HG03025 (cell line): ENCODE measurements around the gene AQP12B.

Experiments
- ATAC-seq: cut with Tn5 transposase; IDR thresholded peaks from one replicate; pipeline ENCODE4 v1.9.1; 2021; ENCODE audit warnings: mild to moderate bottlenecking, moderate library complexity; ENCODE audit not compliant: unreplicated experiment, low FRiP score

AQP12B gene

DNA sequence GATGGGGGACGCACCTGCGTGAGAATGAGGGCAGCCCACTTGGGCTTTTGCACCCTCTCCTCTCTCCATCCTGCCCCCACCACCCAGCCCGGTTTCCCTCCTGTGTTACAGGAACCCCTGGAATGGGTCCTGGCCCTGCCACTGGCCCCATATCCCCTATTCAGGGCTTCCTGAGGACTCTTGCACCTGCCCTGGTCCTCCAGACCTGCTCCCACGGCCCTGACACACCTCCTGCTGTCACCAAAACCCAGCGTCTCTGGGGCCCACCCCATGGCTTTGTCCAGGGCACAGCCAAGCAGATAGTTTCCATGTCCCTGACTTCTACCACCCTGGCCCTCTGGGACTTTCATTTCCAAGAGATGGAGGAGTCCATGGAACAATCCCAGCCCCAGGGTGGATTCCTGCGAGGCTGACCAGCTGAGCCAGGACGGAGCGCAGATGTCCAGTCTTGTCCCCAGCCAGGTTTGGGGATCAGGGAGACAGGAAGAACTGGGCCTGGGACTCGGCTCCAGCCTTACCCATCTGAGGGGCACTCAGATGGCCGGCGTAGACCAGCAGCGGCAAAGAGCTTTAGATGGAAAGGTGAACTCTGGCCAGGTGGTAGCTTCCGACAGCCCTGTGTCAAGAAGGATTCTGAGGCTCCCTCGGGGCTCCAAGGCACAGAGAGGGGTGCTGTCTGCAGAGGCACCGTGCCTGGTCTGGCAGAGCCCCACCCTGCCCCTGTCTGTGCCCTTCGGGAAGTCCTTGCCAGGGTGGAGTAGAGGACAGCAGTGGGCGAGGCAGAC lies 45.4 kb downstream of the AQP12B start:
- ATAC-seq: no peak

DNA sequence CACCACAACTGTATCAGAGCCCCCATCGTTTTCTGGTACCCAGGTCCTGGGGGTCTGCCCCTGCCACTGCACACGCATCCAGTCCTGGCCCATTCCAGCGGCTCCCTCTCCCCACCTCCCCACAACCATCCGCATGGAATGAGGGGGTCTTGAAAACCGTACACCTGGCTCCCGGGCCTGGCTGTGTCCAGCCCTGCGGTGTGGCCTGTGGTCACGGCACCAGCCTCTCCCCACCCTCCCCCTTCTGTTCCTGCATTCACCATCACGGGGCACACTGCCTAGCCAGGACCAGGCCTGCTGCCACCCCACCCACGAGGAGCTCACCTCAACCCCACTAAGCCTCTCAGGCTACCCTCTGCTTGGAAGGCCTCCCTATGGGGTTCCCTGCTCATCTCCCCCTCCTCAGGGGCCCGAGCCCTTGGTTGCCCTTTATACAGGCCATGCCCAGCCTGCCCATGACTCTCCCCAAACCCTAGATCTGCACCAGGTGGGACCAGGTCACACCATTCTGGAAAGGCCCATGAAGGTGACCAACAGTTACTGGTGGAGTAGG lies 46.0 kb downstream of the AQP12B start:
- ATAC-seq: no peak

DNA sequence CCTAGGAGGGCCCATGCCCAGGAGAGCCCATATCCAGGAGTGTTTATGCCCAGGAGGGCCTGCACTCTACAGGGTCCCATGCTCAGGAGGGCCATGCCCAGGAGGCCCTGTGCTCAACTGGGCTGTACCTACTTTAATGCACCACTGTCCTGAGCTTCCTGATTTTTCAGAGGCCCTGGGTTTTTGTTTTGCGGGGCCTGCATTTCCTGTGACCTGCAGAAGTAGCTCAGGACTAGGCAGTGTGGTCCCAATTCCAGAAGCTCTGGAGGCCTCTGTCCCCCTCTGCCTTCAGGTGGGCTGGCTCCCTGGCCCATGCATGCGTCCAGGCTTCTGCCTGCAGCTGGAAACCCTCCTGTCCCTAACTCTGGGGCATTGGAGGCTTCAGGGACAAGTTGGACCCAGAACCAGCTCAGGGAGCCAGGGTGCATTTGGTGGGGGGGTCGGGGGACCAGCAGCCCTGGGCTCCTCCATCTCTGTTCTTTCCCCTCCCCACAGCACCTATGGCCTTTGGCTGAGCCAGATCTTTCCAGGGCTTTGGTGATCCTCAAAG lies 46.6 kb downstream of the AQP12B start:
- ATAC-seq: no peak

DNA sequence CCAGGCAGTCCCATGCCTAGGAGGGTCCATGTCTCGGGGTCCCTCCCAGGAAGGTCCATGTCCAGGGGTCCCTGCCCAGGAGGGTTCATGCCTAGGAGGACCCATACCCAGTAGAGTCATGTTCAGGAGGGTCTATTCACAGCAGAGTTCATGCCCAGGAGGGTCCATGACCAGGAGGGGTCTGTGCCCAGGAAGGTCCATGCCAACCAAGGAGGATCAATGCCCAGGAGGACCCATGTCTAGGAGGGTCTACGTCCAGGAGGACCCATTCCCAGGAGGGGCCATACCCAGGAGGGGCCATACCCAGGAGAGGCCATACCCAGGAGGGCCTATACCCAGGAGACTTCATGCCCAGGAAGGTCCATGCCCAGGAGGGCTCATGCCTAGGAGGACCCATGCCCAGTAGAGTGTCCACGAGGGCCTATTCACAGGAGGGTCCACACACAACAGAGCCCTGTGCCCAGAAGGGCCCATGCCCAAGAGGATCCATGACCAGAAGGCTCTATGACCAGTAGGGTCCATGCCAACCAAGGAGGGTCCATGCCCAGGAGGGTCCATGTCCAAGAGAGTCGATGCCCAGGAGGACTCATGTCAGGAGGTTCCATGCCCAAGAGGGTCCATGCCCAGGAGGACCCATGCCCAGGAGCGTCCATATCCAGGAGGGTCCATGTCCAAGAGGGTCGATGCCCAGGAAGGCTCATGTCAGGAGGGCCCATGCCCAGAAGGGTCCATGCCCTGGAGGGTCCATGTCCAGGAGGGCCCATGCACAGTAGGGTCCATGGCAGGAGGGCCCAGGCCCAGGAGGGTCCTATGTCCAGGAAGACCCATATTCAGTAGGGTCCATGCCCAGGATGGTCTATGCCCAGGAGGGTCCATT lies 47.3 kb downstream of the AQP12B start:
- ATAC-seq: no peak

DNA sequence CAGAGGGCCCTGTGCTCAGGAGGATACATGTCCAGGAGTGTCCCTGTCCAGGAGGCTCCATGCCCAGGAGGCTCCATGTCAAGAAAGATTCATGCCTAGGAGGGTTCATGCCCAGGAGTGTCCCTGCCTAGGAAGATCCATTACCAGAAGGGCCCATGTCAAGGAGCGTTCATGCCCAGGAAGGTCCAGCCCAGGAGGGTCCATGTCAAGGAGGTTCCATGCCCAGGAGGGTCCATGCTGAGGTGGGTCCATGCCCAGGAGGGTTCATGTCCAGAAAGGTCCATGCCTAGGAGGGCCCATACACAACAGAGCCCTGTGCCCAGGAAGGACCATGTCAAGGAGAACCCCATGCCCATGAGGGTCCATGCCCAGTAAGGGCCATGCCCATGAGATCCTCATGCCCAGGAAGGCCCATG lies 50.4 kb downstream of the AQP12B start:
- ATAC-seq: no peak

DNA sequence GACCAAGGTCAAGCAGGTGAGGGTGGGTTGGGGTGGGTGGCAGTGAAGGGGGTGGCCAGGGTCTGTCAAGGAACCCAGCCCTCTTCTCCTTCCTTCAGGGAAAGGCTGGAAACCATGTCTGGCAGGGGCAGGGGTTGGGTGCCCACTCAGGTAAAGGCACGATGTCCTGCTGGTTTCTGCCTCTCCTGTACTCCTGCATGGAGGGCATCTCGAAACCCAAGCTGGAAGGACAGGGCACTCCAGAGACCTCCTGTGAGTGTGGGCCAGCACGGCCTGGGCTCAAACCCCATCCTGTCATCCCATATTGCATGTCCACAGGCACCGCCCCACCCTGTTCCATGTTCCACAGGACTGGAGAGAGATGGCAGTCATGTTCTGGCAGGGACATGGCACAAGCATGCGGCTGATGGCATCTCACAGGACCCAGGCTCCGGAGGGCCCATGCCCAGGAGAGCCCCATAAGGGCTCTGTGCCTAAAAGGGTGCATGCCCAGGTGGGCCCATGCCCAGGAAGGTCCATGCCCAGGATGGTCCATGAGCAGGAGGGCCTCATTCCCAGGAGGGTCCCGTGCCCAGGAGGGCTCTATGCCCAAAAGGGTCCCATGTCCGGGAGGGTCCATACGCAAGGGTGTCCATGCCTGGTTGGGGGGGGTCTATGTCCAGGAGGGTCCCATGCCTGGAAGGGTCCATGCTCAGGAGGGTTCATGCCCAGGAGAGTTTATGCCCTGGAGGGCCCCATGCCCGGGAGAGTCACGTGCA lies 51.0 kb downstream of the AQP12B start:
- ATAC-seq: no peak

DNA sequence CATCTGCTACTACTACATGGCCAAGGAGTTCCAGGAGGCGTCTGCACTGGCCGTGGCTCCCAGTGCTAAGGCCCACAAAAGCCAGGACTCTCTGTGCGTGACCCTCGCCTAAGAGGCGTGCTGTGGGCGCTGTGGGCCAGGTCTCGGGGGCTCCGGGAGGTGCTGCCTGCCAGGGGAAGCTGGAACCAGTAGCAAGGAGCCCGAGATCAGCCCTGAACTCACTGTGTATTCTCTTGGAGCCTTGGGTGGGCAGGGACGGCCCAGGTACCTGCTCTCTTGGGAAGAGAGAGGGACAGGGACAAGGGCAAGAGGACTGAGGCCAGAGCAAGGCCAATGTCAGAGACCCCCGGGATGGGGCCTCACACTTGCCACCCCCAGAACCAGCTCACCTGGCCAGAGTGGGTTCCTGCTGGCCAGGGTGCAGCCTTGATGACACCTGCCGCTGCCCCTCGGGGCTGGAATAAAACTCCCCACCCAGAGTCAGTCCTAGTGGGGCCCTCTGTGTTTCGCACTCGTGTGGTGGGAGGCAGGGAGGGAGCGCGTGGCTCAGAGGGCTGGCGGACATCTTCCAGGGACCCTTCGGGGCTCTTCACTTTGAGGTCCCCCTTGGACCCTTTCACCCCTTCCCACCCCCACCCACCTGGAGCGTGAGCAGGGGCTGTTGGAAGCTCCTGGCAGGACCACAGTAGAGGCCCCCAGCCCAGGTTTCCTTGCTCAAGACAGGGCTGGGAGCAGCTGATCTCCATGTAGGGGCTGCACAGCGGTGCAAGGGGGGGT lies 51.7 kb downstream of the AQP12B start:
- no peak for ATAC-seq

DNA sequence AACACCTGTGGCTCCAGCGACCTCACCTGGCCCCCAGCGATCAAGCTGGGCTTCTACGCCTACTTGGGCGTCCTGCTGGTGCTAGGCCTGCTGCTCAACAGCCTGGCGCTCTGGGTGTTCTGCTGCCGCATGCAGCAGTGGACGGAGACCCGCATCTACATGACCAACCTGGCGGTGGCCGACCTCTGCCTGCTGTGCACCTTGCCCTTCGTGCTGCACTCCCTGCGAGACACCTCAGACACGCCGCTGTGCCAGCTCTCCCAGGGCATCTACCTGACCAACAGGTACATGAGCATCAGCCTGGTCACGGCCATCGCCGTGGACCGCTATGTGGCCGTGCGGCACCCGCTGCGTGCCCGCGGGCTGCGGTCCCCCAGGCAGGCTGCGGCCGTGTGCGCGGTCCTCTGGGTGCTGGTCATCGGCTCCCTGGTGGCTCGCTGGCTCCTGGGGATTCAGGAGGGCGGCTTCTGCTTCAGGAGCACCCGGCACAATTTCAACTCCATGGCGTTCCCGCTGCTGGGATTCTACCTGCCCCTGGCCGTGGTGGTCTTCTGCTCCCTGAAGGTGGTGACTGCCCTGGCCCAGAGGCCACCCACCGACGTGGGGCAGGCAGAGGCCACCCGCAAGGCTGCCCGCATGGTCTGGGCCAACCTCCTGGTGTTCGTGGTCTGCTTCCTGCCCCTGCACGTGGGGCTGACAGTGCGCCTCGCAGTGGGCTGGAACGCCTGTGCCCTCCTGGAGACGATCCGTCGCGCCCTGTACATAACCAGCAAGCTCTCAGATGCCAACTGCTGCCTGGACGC lies 52.5 kb downstream of the AQP12B start:
- no peak for ATAC-seq

DNA sequence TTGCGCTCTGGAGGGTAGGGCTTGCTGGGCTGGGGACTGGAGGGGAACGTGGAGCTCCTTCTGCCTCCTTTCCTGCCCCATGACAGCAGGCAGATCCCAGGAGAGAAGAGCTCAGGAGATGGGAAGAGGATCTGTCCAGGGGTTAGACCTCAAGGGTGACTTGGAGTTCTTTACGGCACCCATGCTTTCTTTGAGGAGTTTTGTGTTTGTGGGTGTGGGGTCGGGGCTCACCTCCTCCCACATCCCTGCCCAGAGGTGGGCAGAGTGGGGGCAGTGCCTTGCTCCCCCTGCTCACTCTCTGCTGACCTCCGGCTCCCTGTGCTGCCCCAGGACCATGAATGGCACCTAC lies 53.1 kb downstream of the AQP12B start:
- no peak for ATAC-seq

DNA sequence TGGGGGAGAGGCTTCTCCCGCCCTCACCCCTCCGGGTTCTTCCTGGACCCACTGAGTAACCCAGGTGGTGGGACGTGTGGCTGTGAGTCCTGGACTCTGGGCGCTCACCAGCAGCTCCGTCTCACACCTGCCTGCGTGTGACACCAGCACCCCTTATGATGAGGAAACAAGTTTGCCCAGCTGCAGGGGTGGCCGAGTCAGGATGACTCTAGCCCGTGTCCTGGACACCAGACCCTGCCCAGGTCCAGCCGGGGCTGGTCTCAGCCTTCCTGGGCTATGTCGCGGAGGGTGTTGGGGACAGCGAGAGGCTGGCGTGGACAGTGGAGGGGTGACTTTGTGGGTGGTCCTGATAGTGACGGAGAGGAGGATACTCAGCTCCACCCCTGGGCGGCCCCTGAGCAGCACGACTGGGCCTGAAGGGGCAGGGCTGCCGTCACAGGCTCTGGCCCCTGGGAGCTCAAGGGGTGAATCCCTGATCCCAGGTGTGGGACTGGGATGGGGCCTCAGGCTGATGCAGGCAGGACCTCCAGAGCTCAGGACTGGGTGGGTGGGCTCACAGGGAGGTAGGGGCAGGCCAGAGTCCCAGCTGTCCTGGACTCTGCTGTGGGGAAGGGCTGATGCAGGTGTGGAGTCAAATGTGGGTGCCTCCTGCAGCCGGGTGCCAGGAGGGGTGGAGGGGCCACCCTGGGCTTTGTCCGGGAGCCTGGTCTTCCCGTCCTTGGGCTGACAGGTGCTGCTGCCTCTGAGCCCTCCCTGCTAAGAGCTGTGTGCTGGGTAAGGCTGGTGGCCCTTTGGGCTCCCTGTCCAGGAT lies 53.7 kb downstream of the AQP12B start:
- ATAC-seq: no peak

DNA sequence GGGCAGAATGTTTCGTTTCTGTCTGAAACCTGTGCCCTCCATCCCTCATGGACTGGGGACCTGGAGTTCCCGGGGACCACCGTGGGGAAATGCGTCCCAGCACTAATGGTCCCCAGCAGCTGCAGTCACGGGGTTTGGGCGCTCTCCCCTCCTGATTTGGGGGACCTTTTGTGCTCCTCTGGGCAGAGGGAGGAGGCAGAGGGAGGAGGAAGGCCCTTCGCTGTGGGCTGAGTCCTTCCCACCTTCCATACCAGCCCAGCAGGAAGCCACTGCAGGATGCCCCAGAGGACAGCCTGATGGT lies 54.2 kb downstream of the AQP12B start:
- no peak for ATAC-seq

DNA sequence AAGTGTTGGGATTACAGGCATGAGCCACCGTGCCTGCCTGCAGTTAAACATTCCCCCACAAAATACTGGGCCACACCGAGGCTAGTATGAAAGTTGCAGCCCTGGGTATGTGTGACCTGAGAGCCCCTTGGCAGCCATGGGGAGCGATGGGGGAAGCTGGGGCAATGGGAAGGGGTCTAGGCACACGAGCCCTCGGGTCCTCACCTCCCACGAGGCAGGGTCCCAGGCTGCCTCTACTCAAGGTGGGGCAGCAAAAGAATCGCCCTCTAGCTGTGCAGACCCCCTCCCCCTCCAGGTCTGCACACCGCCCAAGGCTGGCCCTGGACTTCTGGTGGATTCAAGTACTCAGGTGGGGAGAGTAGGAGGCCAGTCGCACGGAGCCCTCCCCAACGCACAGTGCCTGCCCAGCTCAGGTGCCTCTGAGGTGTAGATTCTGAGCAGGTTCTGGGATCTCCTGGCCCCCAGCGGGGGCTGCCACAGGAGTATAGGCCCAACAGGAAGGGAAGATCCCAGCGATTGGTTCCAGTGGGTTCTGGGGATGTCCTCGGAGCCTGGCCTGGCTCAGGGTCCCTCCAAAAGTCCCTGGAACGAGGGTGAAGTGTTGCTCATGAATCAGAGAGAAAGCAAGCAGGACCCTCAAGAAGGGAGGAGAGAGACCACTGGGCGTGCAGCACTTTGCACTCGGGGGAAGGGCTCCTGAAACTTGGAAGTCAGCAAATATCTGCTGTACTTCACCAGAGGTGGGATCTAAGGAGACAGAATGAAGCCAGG lies 54.8 kb downstream of the AQP12B start:
- ATAC-seq: no peak

DNA sequence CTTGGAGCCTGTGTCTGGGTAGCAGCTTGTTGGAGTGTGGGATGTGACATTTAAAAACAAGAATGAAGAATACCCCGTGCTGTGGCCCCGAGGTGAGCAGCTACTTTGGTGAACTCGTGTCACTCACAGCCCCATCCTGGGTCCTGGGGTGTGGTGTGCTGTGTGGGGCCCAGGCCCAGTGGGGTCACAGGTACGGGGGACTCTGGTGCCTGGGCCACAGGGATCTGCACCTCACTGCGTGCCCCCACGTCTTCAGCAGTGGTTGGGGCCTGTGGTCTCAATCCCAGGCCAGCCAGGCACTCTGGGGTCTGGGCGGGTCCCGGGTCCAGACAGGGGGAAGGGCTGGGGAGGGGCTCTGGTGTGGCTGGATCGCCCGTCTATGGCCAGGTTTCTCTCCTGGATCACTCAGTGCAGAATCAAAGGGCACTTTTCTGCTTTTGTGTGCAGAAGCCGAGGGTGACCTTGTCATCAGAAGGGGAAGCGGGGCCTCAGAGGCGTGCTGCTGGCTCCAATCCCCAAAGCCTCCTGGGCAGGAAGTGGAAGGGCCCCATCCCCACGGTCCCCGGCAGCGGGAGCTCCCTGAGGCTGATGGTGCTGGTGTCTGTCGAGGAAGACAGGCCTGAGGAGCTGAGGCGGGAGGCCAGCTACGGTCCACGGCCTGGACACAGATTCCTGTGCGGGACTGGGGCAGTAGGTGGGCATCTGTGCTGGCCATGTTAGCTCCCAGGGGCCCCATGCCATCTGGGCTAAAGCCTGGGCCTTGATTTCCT lies 56.0 kb downstream of the AQP12B start:
- ATAC-seq: no peak
